HG03280 (cell line): ENCODE measurements around the gene TKT.
"Not testable (repeated sequence)": the region's sequence is repeated elsewhere in the genome, so short reads cannot be mapped to it uniquely, and the experiment has no call there.

Experiments
- ATAC-seq: cut with Tn5 transposase; IDR thresholded peaks from one replicate; pipeline ENCODE4 v1.9.1; 2021; ENCODE audit warnings: mild to moderate bottlenecking, moderate library complexity; ENCODE audit not compliant: unreplicated experiment

Gene TKT

GRCh38 chr3:53255775-53256703, at the start of gene TKT:
TSS of gene TKT (minus strand) at chr3:53256022. CDS start at chr3:53255942, 80 bp downstream.
- ATAC-seq: peak; percentile 67

- ATAC-seq: no peak
Measured at GRCh38 chr3:53303957-53304356, 48.1 kb upstream of the TKT start.

- no peak for ATAC-seq
Measured at GRCh38 chr3:53303549-53303948, 47.7 kb upstream of the TKT start.

GRCh38 chr3:53300826-53301225, 45.0 kb upstream of the TKT start:
- ATAC-seq: no peak

- not testable (repeated sequence) for ATAC-seq
Measured at GRCh38 chr3:53299611-53300023, 43.8 kb upstream of the TKT start.

- ATAC-seq: no peak
Measured at GRCh38 chr3:53295410-53295809, 39.6 kb upstream of the TKT start.

- ATAC-seq: no peak
Measured at GRCh38 chr3:53293867-53294266, 38.0 kb upstream of the TKT start.

GRCh38 chr3:53288214-53288613, 32.4 kb upstream of the TKT start:
- ATAC-seq: no peak

GRCh38 chr3:53287131-53287629, 31.4 kb upstream of the TKT start:
- no peak for ATAC-seq

- ATAC-seq: no peak
Measured at GRCh38 chr3:53286727-53287126, 30.9 kb upstream of the TKT start.

- no peak for ATAC-seq
Measured at GRCh38 chr3:53282581-53282980, 26.8 kb upstream of the TKT start.

- no peak for ATAC-seq
Measured at GRCh38 chr3:53278667-53279066, 22.8 kb upstream of the TKT start.

GRCh38 chr3:53274938-53275605, 19.2 kb upstream of the TKT start:
- no peak for ATAC-seq

- no peak for ATAC-seq
Measured at GRCh38 chr3:53273146-53273670, 17.4 kb upstream of the TKT start.

- ATAC-seq: no peak
Measured at GRCh38 chr3:53269888-53270880, 14.4 kb upstream of the TKT start.

- ATAC-seq: not testable (repeated sequence)
Measured at GRCh38 chr3:53269193-53269592, 13.4 kb upstream of the TKT start.

- ATAC-seq: no peak
Measured at GRCh38 chr3:53267766-53268165, 11.9 kb upstream of the TKT start.

- ATAC-seq: no peak
Measured at GRCh38 chr3:53264718-53265117, 8.9 kb upstream of the TKT start.

GRCh38 chr3:53263907-53264306, 8.1 kb upstream of the TKT start:
- ATAC-seq: no peak

- no peak for ATAC-seq
Measured at GRCh38 chr3:53261712-53262111, 5.9 kb upstream of the TKT start.
